Measurements from ENCODE around the gene UPP2. TPM values are rescaled to one million over a fixed set of nuclear protein-coding genes. Genes with fewer than 3 reads are reported as not detected.

The UPP2 gene
- not detected for total RNA-seq (ENCODE audit: unreplicated experiment)
- long read RNA-seq: 0 reads

DNA sequence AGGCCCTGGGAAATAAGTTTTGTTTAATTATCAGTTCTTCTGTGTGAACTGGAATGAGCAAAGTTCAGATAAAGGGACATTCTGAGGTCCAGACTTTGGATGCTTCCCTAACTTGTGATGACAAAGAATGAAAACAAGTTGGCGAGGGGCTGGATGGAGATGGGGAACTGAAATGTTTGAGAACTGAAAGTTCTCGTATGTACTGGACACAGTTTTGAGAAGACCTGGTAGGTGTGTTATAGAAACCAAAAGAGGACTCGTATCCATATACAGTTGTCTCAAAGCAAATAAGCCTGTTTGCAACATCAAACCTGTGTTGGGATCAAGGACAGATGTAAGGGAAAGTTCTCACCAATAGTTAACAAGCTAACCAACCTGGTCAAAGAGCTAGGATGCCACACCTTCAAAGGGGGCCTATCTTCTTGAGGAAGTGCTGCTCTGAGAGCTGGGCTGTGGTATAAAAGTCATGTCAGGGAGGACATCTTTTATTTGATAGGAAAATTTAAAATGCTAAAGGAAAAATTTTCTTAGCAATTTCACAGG, at the start of gene UPP2:
UPP2 (plus strand) TSS at position 493 of the 543 bp plus-strand sequence. CDS start 188 bp downstream, outside the sequence.
- Mint-ChIP-seq H3K4me1 (ENCODE audit: low read depth, unreplicated experiment) (peaks cover 6% of the 10 kb centered on the region), H3K27me3 (ENCODE audit: unreplicated experiment) (no peaks in the 10 kb centered on the region), H3K4me3 (ENCODE audit: unreplicated experiment) (no peak within 1 kb of the TSS), H3K36me3 (ENCODE audit: unreplicated experiment) (no peaks in the 10 kb centered on the region), H3K9me3 (ENCODE audit: unreplicated experiment) (no peaks in the 10 kb centered on the region), H3K27ac (ENCODE audit: unreplicated experiment) (no peak within 1 kb of the TSS)
- TF ChIP-seq, protein P1, sequence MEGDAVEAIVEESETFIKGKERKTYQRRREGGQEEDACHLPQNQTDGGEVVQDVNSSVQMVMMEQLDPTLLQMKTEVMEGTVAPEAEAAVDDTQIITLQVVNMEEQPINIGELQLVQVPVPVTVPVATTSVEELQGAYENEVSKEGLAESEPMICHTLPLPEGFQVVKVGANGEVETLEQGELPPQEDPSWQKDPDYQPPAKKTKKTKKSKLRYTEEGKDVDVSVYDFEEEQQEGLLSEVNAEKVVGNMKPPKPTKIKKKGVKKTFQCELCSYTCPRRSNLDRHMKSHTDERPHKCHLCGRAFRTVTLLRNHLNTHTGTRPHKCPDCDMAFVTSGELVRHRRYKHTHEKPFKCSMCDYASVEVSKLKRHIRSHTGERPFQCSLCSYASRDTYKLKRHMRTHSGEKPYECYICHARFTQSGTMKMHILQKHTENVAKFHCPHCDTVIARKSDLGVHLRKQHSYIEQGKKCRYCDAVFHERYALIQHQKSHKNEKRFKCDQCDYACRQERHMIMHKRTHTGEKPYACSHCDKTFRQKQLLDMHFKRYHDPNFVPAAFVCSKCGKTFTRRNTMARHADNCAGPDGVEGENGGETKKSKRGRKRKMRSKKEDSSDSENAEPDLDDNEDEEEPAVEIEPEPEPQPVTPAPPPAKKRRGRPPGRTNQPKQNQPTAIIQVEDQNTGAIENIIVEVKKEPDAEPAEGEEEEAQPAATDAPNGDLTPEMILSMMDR (IDR thresholded peaks at IDR 0.05; ENCODE audit: partially characterized antibody, unreplicated experiment): no peak
- no peak for DNase-seq

DNA sequence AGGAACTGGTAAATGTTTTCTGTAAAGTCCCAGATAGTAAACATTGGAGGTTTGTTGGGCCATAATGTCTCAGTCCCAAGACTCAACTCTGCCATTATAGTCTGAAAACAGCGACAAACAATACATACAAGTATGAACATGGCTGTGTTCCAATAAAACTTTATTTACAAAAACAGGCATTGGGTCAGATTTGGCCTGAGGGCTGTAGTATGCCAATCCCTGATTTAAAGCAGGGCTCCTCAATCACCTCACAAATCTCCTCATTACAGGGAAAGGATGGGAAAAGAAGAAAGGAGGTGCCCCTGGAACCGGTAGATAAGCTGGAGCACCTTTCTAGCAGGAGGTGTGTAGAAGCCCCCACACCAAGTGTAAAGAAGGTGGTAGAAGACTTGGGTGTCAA, 48.9 kb upstream of the UPP2 start:
- peaks cover 2% of the 10 kb centered on the region for H3K27me3 Mint-ChIP-seq (ENCODE audit: unreplicated experiment)
- no peak for DNase-seq
- no peak overlapping the region for H3K27ac Mint-ChIP-seq (ENCODE audit: unreplicated experiment)
- no peaks in the 10 kb centered on the region for H3K36me3 Mint-ChIP-seq (ENCODE audit: unreplicated experiment)
- TF ChIP-seq, protein P1 (IDR thresholded peaks at IDR 0.05; ENCODE audit: partially characterized antibody, unreplicated experiment): no peak
- no peaks in the 10 kb centered on the region for H3K9me3 Mint-ChIP-seq (ENCODE audit: unreplicated experiment)
- peaks cover 6% of the 10 kb centered on the region for H3K4me1 Mint-ChIP-seq (ENCODE audit: low read depth, unreplicated experiment)
- H3K4me3 Mint-ChIP-seq (ENCODE audit: unreplicated experiment): no peak overlapping the region

DNA sequence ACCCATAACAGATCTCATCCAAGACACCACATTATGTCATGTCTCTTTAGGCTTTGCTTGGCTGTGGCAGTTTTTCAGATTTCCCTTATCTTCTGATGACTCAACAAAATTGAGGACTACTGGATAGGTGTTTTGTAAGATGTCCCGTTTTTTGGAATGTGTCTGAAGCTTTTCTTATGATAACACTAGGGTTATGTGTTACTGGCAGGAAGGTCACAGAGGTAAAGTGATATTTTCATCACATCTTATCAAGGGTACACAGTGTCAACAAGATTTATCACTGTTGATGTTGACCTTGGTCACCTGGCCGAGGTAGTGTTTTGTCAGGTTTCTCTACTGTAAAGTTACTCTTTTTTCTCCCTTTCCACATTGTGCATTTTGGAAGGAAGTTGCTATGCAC, 44.8 kb upstream of the UPP2 start:
- H3K4me3 Mint-ChIP-seq (ENCODE audit: unreplicated experiment): no peak overlapping the region
- TF ChIP-seq, protein P1 (IDR thresholded peaks at IDR 0.05; ENCODE audit: partially characterized antibody, unreplicated experiment): no peak
- no peaks in the 10 kb centered on the region for H3K9me3 Mint-ChIP-seq (ENCODE audit: unreplicated experiment)
- H3K27me3 Mint-ChIP-seq (ENCODE audit: unreplicated experiment): peaks cover 2% of the 10 kb centered on the region
- no peaks in the 10 kb centered on the region for H3K4me1 Mint-ChIP-seq (ENCODE audit: low read depth, unreplicated experiment)
- no peak for DNase-seq
- no peak overlapping the region for H3K27ac Mint-ChIP-seq (ENCODE audit: unreplicated experiment)
- no peaks in the 10 kb centered on the region for H3K36me3 Mint-ChIP-seq (ENCODE audit: unreplicated experiment)

DNA sequence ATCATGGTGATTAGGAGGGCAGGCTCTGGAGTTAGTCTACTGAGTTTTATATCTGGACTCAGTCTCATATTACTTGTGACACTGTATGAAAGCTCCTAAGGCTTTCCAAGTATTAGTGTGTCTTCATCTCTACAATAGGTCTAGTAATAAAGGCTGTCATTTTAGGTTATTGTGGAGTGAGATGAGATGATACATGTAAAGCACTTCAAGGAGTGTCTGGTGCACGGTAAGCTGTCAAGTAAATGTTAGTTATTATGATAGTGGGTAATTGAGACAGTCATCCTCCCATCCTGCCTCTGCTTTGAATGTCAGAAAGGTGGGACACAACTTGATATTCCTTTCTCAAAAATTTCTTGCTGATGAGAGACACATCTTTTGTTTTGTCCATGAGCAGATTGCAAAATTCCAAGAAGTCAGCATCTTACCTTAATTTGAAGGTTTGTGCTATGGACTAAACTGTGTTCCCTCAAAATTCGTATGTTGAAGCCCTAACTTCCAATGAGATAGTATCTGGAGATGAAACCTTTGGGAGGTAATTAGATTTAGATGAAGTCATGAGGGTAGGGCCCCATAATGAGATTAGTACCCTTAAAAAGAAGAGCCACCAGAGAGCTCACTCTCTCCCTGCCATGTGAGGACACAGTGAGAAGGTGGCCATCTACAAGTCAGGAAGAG, 41.4 kb upstream of the UPP2 start:
- H3K36me3 Mint-ChIP-seq (ENCODE audit: unreplicated experiment): no peaks in the 10 kb centered on the region
- H3K27me3 Mint-ChIP-seq (ENCODE audit: unreplicated experiment): peaks cover 3% of the 10 kb centered on the region

More for the DNA sequence above, 41.4 kb upstream of the UPP2 start:
- Mint-ChIP-seq H3K4me3 (ENCODE audit: unreplicated experiment) (no peak overlapping the region), H3K9me3 (ENCODE audit: unreplicated experiment) (no peaks in the 10 kb centered on the region), H3K4me1 (ENCODE audit: low read depth, unreplicated experiment) (no peaks in the 10 kb centered on the region), H3K27ac (ENCODE audit: unreplicated experiment) (no peak overlapping the region)
- TF ChIP-seq, protein P1 (IDR thresholded peaks at IDR 0.05; ENCODE audit: partially characterized antibody, unreplicated experiment): no peak
- no peak for DNase-seq
